HEK293 (cell line): Measurements from ENCODE around the gene PRKCA.

ENCODE experiments used
- RBAK ChIP-seq: fragments of 450-650 bp; formaldehyde crosslinking; IDR thresholded peaks from 2 replicates; pipeline ENCODE4 v1.5.1; 2016; ENCODE audit warnings: missing biosample characterization, missing genetic modification characterization
- REPIN1 ChIP-seq: fragments of 450-650 bp; formaldehyde crosslinking; IDR thresholded peaks from 2 replicates; pipeline ENCODE4 v1.5.1; 2017; ENCODE audit warnings: missing biosample characterization, missing genetic modification characterization, low read depth
- ZBTB17 ChIP-seq: fragments of 450-650 bp; formaldehyde crosslinking; IDR thresholded peaks from 2 replicates; pipeline ENCODE4 v1.5.1; 2016; ENCODE audit warnings: missing biosample characterization, missing genetic modification characterization
- ZBTB8A ChIP-seq: fragments of 450-650 bp; formaldehyde crosslinking; IDR thresholded peaks from 2 replicates; pipeline ENCODE4 v1.5.1; 2016; ENCODE audit warnings: missing biosample characterization, missing genetic modification characterization
- ZNF548 ChIP-seq: fragments of 450-650 bp; formaldehyde crosslinking; IDR thresholded peaks from 2 replicates; pipeline ENCODE4 v1.5.1; 2016; ENCODE audit warnings: missing biosample characterization, missing genetic modification characterization
- ZNF658 ChIP-seq: fragments of 450-650 bp; formaldehyde crosslinking; IDR thresholded peaks from 2 replicates; pipeline ENCODE4; 2016; ENCODE audit warnings: missing biosample characterization, missing genetic modification characterization
- TF ChIP-seq, protein P1 (sequence below): fragments of 450-650 bp; formaldehyde crosslinking; IDR thresholded peaks from 2 replicates; pipeline ENCODE4 v1.5.1; 2016; ENCODE audit warnings: missing biosample characterization, missing genetic modification characterization
- TF ChIP-seq, protein P2 (sequence below): fragments of 450-650 bp; formaldehyde crosslinking; IDR thresholded peaks from 2 replicates; pipeline ENCODE4 v1.5.1; 2016; ENCODE audit warnings: missing biosample characterization, missing genetic modification characterization

GRCh38 chr17:66787914-66788313 is 485.5 kb downstream of the PRKCA start:
- no peak for TF ChIP-seq RBAK (tag by site-specific recombination)
- no peak for TF ChIP-seq REPIN1 (tag by site-specific recombination)
- TF ChIP-seq ZNF658 (tag by site-specific recombination): no peak
- TF ChIP-seq, protein P1, sequence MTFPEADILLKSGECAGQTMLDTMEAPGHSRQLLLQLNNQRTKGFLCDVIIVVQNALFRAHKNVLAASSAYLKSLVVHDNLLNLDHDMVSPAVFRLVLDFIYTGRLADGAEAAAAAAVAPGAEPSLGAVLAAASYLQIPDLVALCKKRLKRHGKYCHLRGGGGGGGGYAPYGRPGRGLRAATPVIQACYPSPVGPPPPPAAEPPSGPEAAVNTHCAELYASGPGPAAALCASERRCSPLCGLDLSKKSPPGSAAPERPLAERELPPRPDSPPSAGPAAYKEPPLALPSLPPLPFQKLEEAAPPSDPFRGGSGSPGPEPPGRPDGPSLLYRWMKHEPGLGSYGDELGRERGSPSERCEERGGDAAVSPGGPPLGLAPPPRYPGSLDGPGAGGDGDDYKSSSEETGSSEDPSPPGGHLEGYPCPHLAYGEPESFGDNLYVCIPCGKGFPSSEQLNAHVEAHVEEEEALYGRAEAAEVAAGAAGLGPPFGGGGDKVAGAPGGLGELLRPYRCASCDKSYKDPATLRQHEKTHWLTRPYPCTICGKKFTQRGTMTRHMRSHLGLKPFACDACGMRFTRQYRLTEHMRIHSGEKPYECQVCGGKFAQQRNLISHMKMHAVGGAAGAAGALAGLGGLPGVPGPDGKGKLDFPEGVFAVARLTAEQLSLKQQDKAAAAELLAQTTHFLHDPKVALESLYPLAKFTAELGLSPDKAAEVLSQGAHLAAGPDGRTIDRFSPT (tag by site-specific recombination): no peak
- TF ChIP-seq, protein P2, sequence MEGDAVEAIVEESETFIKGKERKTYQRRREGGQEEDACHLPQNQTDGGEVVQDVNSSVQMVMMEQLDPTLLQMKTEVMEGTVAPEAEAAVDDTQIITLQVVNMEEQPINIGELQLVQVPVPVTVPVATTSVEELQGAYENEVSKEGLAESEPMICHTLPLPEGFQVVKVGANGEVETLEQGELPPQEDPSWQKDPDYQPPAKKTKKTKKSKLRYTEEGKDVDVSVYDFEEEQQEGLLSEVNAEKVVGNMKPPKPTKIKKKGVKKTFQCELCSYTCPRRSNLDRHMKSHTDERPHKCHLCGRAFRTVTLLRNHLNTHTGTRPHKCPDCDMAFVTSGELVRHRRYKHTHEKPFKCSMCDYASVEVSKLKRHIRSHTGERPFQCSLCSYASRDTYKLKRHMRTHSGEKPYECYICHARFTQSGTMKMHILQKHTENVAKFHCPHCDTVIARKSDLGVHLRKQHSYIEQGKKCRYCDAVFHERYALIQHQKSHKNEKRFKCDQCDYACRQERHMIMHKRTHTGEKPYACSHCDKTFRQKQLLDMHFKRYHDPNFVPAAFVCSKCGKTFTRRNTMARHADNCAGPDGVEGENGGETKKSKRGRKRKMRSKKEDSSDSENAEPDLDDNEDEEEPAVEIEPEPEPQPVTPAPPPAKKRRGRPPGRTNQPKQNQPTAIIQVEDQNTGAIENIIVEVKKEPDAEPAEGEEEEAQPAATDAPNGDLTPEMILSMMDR (tag by site-specific recombination): no peak
- no peak for TF ChIP-seq ZBTB8A (tag by site-specific recombination)
- no peak for TF ChIP-seq ZBTB17 (tag by site-specific recombination)
- no peak for TF ChIP-seq ZNF548 (tag by site-specific recombination)
